CD4-positive, CD25-positive, alpha-beta regulatory T cell (primary cell): ENCODE results near the gene FEZF1. TPM values are rescaled to one million over a fixed set of nuclear protein-coding genes. Genes with fewer than 3 reads are reported as not detected.
"Not testable (repeated sequence)": the region's sequence is repeated elsewhere in the genome, so short reads cannot be mapped to it uniquely, and the experiment has no call there.

ENCODE experiments used
- ATAC-seq, 2 donors: fragments of 150-1000 bp; cut with Tn5 transposase; one replicate each; pipeline ENCODE4 v1.10.0; 2021; ENCODE audit warnings: low read depth in 2 of 2, moderate number of reproducible peaks in 2 of 2, moderate library complexity in 1 of 2
- DNase-seq, 3 donors: peaks; one replicate each; pipeline versions ENCODE4 v3.0.0 to v3.0.0-alpha.2; 2012 to 2022; ENCODE audit warnings: mixed read lengths in 1 of 3
- H3K27ac ChIP-seq: one replicate; pipeline ENCODE4 v1.7.0; 2013; ENCODE audit warnings: mild to moderate bottlenecking, low read length; ENCODE audit not compliant: insufficient read depth, poor library complexity, severe bottlenecking
- H3K27me3 ChIP-seq: one replicate; pipeline ENCODE4 v1.7.0; 2013; ENCODE audit warnings: low read length; ENCODE audit not compliant: control insufficient read depth, insufficient read depth
- H3K36me3 ChIP-seq: one replicate; pipeline ENCODE4 v1.7.0; 2013; ENCODE audit warnings: mild to moderate bottlenecking, low read length, moderate library complexity; ENCODE audit not compliant: control insufficient read depth, insufficient read depth
- H3K4me1 ChIP-seq: 2 replicates; pipeline ENCODE4 v1.7.0; 2013; ENCODE audit warnings: mild to moderate bottlenecking, low read length; ENCODE audit not compliant: insufficient read depth, control insufficient read depth, poor library complexity, severe bottlenecking
- H3K4me3 ChIP-seq: one replicate; pipeline ENCODE4 v1.7.0; 2013; ENCODE audit warnings: low read depth, mild to moderate bottlenecking, low read length, moderate library complexity
- H3K9me3 ChIP-seq, 2 experiments: 1 replicate in 1 of 2; 2 replicates in 1 of 2; pipeline ENCODE4 v1.7.0; 2013; ENCODE audit warnings: low read length in 2 of 2, mild to moderate bottlenecking in 1 of 2, moderate library complexity in 1 of 2; ENCODE audit not compliant: control insufficient read depth in 2 of 2
- H3K27ac Mint-ChIP-seq, 3 donors: one replicate each; pipeline ENCODE4 v1.8.0; 2020 to 2022; ENCODE audit warnings: mild to moderate bottlenecking in 3 of 3, mixed read lengths in 3 of 3, moderate library complexity in 2 of 3
- H3K27me3 Mint-ChIP-seq: one replicate; pipeline ENCODE4 v1.8.0; 2022; ENCODE audit warnings: mild to moderate bottlenecking, mixed read lengths
- H3K36me3 Mint-ChIP-seq: one replicate; pipeline ENCODE4 v1.8.0; 2020; ENCODE audit warnings: mixed read lengths
- H3K4me1 Mint-ChIP-seq, 4 donors: one replicate each; pipeline ENCODE4 v1.8.0; 2020 to 2022; ENCODE audit warnings: mixed read lengths in 4 of 4, mild to moderate bottlenecking in 1 of 4
- H3K4me3 Mint-ChIP-seq, 4 donors: one replicate each; pipeline ENCODE4 v1.8.0; 2020 to 2022; ENCODE audit warnings: mild to moderate bottlenecking in 4 of 4, mixed read lengths in 4 of 4, moderate library complexity in 3 of 4
- H3K9me3 Mint-ChIP-seq, 7 donors: one replicate each; pipeline ENCODE4 v1.8.0; 2020 to 2022; ENCODE audit warnings: mixed read lengths in 7 of 7, mild to moderate bottlenecking in 3 of 7, moderate library complexity in 2 of 7
- polyA plus RNA-seq, 4 donors: library from polyadenylated mRNA; unstranded; fragments of 300-500 nt; fragmentation: Illumina TruSeq; gene quantifications; one replicate each; pipeline ENCODE4 v1.2.3, GENCODE V29; 2021
- total RNA-seq: library from RNA; stranded (reverse); gene quantifications from one replicate; pipeline ENCODE4 v1.2.3, GENCODE V29; 2022

FEZF1 gene
- total and polyA plus RNA-seq, 5 donors from 2014 or later: not detected

- peaks cover 0 to 2% (median 0%) of the 10 kb centered on the region in 4 donors for H3K4me1 Mint-ChIP-seq
- H3K4me3 Mint-ChIP-seq: no peak overlapping the region
- H3K27ac ChIP-seq: no peak overlapping the region
- H3K27ac Mint-ChIP-seq: no peak overlapping the region
- no peaks in the 10 kb centered on the region for H3K9me3 ChIP-seq
- no peaks in the 10 kb centered on the region for H3K36me3 ChIP-seq
- DNase-seq (no peak), ATAC-seq (no peak)
- peaks cover 0 to 16% (median 4%) of the 10 kb centered on the region in 7 donors for H3K9me3 Mint-ChIP-seq
- H3K27me3 Mint-ChIP-seq: peaks cover 65% of the 10 kb centered on the region
- H3K27me3 ChIP-seq: peaks cover 17% of the 10 kb centered on the region
- no peaks in the 10 kb centered on the region for H3K4me1 ChIP-seq
- H3K36me3 Mint-ChIP-seq: no peaks in the 10 kb centered on the region
- no peak overlapping the region for H3K4me3 ChIP-seq
Measured at GRCh38 chr7:122300211-122300932, 4.2 kb downstream of the FEZF1 start.

- Mint-ChIP-seq H3K27ac (no peak overlapping the region), H3K36me3 (no peaks in the 10 kb centered on the region), H3K4me1 (peaks cover 0 to 2% (median 0%) of the 10 kb centered on the region in 4 donors), H3K4me3 (no peak overlapping the region), H3K27me3 (peaks cover 62% of the 10 kb centered on the region), H3K9me3 (peaks cover 0 to 16% (median 4%) of the 10 kb centered on the region in 7 donors)
- Histone ChIP-seq H3K36me3 (no peaks in the 10 kb centered on the region), H3K4me1 (no peaks in the 10 kb centered on the region), H3K4me3 (no peak overlapping the region), H3K9me3 (no peaks in the 10 kb centered on the region), H3K27ac (no peak overlapping the region), H3K27me3 (peaks cover 17% of the 10 kb centered on the region)
- DNase-seq (no peak), ATAC-seq (no peak)
Measured at GRCh38 chr7:122299624-122300210, 4.8 kb downstream of the FEZF1 start.

- peaks cover 0 to 2% (median 0%) of the 10 kb centered on the region in 4 donors for H3K4me1 Mint-ChIP-seq
- no peak for DNase-seq
- peaks cover 52% of the 10 kb centered on the region for H3K27me3 Mint-ChIP-seq
- Histone ChIP-seq H3K36me3 (no peaks in the 10 kb centered on the region), H3K27me3 (peaks cover 17% of the 10 kb centered on the region), H3K4me1 (no peaks in the 10 kb centered on the region), H3K4me3 (no peak overlapping the region), H3K27ac (no peak overlapping the region), H3K9me3 (no peaks in the 10 kb centered on the region)
- H3K36me3 Mint-ChIP-seq: no peaks in the 10 kb centered on the region
- H3K9me3 Mint-ChIP-seq: peaks cover 0 to 16% (median 4%) of the 10 kb centered on the region in 7 donors
- no peak overlapping the region for H3K4me3 Mint-ChIP-seq
- no peak for ATAC-seq
- H3K27ac Mint-ChIP-seq: no peak overlapping the region
Measured at GRCh38 chr7:122298618-122299017, 5.9 kb downstream of the FEZF1 start.

GRCh38 chr7:122298131-122298530 lies 6.4 kb downstream of the FEZF1 start:
- H3K27ac Mint-ChIP-seq: no peak overlapping the region
- H3K27me3 Mint-ChIP-seq: peaks cover 47% of the 10 kb centered on the region
- no peaks in the 10 kb centered on the region for H3K36me3 ChIP-seq
- H3K27me3 ChIP-seq: peaks cover 17% of the 10 kb centered on the region
- H3K4me1 ChIP-seq: no peaks in the 10 kb centered on the region
- DNase-seq (no peak), ATAC-seq (no peak)
- peaks cover 0 to 2% (median 0%) of the 10 kb centered on the region in 4 donors for H3K4me1 Mint-ChIP-seq
- no peak overlapping the region for H3K4me3 Mint-ChIP-seq
- no peaks in the 10 kb centered on the region for H3K9me3 ChIP-seq
- peaks cover 0 to 16% (median 4%) of the 10 kb centered on the region in 7 donors for H3K9me3 Mint-ChIP-seq
- H3K27ac ChIP-seq: no peak overlapping the region
- H3K4me3 ChIP-seq: no peak overlapping the region
- no peaks in the 10 kb centered on the region for H3K36me3 Mint-ChIP-seq

- no peak for DNase-seq
- no peaks in the 10 kb centered on the region for H3K36me3 Mint-ChIP-seq
- no peak overlapping the region for H3K4me3 ChIP-seq
- H3K27me3 ChIP-seq: no peaks in the 10 kb centered on the region
- peaks cover 4% of the 10 kb centered on the region for H3K27me3 Mint-ChIP-seq
- H3K9me3 ChIP-seq: peaks cover 0 to 4% of the 10 kb centered on the region in 2 experiments
- no peak overlapping the region for H3K27ac Mint-ChIP-seq
- H3K9me3 Mint-ChIP-seq: peaks cover 0 to 12% (median 4%) of the 10 kb centered on the region in 7 donors
- H3K36me3 ChIP-seq: no peaks in the 10 kb centered on the region
- no peak for ATAC-seq
- no peaks in the 10 kb centered on the region for H3K4me1 Mint-ChIP-seq
- no peak overlapping the region for H3K4me3 Mint-ChIP-seq
- no peak overlapping the region for H3K27ac ChIP-seq
- no peaks in the 10 kb centered on the region for H3K4me1 ChIP-seq
Measured at GRCh38 chr7:122291189-122291588, 13.4 kb downstream of the FEZF1 start.

GRCh38 chr7:122290476-122290875 lies 14.1 kb downstream of the FEZF1 start:
- H3K36me3 ChIP-seq: no peaks in the 10 kb centered on the region
- ATAC-seq (no peak), DNase-seq (no peak)
- Mint-ChIP-seq H3K36me3 (no peaks in the 10 kb centered on the region), H3K4me3 (no peak overlapping the region), H3K9me3 (peaks cover 0 to 12% (median 7%) of the 10 kb centered on the region in 7 donors), H3K27me3 (no peaks in the 10 kb centered on the region), H3K4me1 (no peaks in the 10 kb centered on the region), H3K27ac (no peak overlapping the region)
- no peak overlapping the region for H3K27ac ChIP-seq
- no peak overlapping the region for H3K4me3 ChIP-seq
- H3K4me1 ChIP-seq: no peaks in the 10 kb centered on the region
- no peaks in the 10 kb centered on the region for H3K27me3 ChIP-seq
- peaks cover 0 to 4% of the 10 kb centered on the region in 2 experiments for H3K9me3 ChIP-seq

GRCh38 chr7:122289426-122289825 lies 15.1 kb downstream of the FEZF1 start:
- H3K9me3 Mint-ChIP-seq: peaks cover 0 to 13% (median 7%) of the 10 kb centered on the region in 7 donors
- Histone ChIP-seq H3K9me3 (peaks cover 0 to 4% of the 10 kb centered on the region in 2 experiments), H3K36me3 (no peaks in the 10 kb centered on the region), H3K27me3 (no peaks in the 10 kb centered on the region), H3K27ac (no peak overlapping the region), H3K4me3 (no peak overlapping the region), H3K4me1 (no peaks in the 10 kb centered on the region)
- no peaks in the 10 kb centered on the region for H3K36me3 Mint-ChIP-seq
- no peaks in the 10 kb centered on the region for H3K4me1 Mint-ChIP-seq
- H3K4me3 Mint-ChIP-seq: no peak overlapping the region
- H3K27me3 Mint-ChIP-seq: no peaks in the 10 kb centered on the region
- no peak for ATAC-seq
- H3K27ac Mint-ChIP-seq: no peak overlapping the region
- no peak for DNase-seq

GRCh38 chr7:122284608-122285007 lies 19.9 kb downstream of the FEZF1 start:
- not testable (repeated sequence) for H3K27me3 ChIP-seq, H3K27ac Mint-ChIP-seq, H3K36me3 ChIP-seq, H3K4me1 ChIP-seq, H3K36me3 Mint-ChIP-seq, H3K9me3 ChIP-seq, H3K27me3 Mint-ChIP-seq, H3K4me3 ChIP-seq, DNase-seq, H3K4me1 Mint-ChIP-seq, ATAC-seq, H3K4me3 Mint-ChIP-seq, H3K27ac ChIP-seq
- peaks cover 0 to 11% (median 3%) of the 10 kb centered on the region in 7 donors for H3K9me3 Mint-ChIP-seq
